ENCODE data around the gene WDR49.

The WDR49 gene

DNA sequence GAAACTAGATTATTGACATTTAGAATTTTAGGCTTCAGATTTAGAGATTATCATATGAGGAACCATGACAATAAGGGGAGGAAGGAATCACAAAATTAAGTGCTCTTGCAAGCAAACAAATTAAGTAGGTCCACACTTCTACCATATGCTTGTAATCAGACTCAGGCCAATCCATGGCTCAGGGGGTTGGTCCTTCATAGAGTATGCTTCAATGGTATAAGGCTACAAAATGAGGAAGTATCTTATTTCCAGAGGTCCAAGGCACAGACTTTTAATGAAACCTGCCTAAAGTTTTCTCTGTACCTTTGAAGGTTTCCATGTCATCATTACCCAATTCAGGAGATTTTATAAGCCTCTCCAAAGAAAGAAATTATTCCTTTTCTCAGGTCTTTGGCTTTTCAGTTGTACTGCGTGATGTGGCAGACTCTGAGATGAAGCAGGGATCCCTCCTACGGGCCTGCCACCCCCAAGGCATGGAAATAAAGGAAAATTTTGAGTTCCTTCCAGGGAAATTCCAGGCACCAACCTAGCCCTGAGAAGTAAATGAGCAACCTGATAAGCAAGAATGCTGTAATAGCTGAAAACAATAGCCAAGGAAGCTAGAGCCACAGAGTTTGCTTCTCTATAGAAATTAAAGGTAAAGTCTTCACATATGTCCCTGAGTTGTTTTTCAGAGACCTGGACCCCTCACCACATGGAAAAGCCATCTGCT, 216.2 kb downstream of the WDR49 start:
- Histone ChIP-seq H3K4me2 (no peak overlapping the region), H4K20me1 (no peaks in the 10 kb centered on the region), H3K27ac (no peak overlapping the region), H3K9ac (no peak overlapping the region), H3K4me3 (no peak overlapping the region), H3K36me3 (no peaks in the 10 kb centered on the region), H3K9me3 (no peaks in the 10 kb centered on the region), H3K4me1 (no peaks in the 10 kb centered on the region), H3K27me3 (no peaks in the 10 kb centered on the region)
- TF ChIP-seq Cebpa-rat (IDR thresholded peaks at IDR 0.05): no peak

Data from BLaER1 (cell line).